GM21786 (cell line): ENCODE measurements around the gene C1QTNF1.

ENCODE experiments used
- ATAC-seq: cut with Tn5 transposase; IDR thresholded peaks from one replicate; pipeline ENCODE4 v1.9.1; 2021; ENCODE audit not compliant: unreplicated experiment

Gene C1QTNF1, protein sequence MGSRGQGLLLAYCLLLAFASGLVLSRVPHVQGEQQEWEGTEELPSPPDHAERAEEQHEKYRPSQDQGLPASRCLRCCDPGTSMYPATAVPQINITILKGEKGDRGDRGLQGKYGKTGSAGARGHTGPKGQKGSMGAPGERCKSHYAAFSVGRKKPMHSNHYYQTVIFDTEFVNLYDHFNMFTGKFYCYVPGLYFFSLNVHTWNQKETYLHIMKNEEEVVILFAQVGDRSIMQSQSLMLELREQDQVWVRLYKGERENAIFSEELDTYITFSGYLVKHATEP

DNA sequence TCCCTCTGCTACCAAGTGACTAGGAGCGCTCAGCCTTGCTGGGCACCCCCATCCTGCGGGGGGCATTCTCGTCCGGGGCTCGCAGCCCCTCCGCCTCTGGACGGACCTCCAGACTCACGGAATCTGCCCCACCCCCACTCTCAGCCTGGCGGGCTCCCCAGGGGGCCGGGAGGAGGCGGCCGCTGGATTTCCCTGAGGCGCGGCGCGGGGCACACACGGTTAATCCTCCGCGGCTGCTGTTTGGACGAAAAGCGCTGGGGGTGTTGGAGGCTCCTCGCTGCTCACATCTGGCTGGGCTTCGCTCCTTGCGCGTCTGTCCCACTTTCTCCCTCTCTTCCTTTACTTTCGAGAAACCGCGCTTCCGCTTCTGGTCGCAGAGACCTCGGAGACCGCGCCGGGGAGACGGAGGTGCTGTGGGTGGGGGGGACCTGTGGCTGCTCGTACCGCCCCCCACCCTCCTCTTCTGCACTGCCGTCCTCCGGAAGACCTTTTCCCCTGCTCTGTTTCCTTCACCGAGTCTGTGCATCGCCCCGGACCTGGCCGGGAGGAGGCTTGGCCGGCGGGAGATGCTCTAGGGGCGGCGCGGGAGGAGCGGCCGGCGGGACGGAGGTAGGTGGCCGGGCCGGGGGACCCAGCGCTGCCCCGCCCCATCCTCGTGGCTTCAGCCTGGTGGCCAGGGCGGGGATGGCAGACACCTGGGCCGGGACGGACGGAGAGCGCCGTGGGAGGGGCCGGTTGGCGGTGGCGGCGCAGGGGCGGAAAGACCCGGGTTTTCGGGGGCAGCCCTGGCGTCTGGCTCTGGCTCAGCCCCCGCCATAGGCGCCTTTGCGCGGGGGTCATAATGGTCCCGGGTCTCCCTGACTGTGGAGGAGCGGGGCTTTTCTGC lies at the start of gene C1QTNF1:
Gene C1QTNF1, plus strand, starts transcription at position 284 of the 886 bp plus-strand sequence. CDS start 19,800 bp downstream, outside the sequence.
- no peak for ATAC-seq

DNA sequence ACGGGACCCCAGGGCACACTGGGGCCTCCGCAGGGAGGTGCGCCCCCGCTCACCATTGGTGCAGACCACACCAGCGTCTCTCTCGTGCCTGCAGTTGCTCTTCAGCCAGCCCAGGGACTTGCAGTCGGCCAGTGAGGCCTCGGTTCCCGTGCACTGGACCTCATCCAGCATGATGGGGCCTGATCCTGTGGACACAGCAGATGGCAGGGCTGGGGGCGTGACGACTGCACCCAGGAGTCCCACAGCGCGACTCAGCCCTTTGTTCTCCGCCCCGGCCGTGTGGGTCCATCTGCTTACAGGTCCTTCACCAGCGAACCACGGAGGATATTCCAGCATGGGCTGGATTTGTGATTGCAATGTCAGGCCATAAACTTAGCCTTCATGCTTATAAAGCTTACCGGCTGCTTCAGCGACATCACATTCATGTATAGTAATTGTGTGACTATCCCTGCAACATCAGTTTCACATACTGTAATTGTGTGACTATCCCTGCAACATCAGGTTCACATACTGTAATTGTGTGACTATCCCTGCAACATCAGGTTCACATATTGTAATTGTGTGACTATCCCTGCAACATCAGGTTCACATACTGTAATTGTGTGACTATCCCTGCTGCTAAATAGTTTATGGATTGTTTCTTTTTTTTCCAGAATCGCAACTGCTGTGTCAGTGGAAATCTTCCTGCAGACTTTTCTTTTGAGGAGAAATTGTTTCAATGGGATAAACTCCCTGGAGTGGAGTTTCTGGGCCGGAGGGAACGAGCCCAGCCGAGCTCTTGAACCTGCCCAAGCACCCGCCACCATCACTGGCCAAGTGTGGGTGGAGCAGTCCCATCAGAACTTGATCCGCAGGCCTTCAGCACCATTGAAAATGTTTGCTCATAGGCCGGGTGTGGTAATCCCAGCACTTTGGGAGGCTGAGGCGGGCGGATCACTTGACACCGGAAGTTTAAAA lies 49.1 kb upstream of the C1QTNF1 start:
- ATAC-seq, result no peak

DNA sequence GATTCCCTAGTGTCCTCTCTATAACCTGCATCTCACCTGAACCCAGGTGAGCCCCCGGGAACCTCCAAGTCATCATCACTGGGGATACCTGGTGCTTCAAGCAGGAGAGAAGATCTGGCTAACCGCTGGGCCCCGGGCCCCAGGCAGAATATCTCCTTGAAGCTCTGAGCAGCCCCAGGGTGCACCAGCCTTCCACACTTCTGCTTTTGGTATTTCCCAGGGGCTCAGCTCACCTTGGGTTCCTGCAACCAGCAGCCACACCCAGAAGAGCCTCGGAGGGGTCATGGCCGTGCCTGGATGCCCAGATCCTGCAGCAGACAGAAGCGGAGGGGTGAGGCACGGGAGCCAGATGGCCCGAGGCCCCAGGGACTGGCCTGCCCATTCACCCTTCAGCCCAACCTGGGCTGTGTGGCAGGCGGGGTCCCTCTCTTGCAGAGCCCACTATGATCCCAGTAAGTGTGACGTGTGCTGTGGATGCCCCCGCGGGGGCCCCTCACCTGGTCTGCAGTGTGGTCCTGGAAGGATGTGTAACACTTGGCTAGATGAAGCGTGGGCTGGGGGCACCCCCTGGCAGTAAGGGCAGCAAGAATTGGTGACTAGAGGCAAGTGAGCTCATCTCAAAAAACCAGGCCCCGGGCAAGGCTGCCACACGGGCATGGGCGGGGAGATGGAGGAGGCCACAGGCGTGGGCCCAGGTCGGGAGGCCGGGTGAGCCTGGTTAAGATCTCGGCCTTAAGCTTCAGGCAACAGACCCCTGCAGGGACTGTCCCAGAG lies 46.9 kb upstream of the C1QTNF1 start:
- ATAC-seq, result no peak

DNA sequence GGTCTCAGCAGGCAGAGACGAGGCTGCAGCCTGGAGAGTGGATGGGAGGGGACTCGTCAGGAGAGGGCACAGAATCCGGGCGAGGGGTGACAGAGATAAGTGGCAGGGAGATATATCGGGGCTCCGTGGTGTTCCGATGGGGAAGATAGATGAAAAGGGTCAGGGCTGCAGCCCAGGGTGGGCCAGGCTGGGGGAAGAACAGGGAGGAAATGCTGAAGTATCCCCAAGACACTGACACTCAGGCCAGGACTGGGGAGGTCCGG lies 46.4 kb upstream of the C1QTNF1 start:
- ATAC-seq, result no peak

DNA sequence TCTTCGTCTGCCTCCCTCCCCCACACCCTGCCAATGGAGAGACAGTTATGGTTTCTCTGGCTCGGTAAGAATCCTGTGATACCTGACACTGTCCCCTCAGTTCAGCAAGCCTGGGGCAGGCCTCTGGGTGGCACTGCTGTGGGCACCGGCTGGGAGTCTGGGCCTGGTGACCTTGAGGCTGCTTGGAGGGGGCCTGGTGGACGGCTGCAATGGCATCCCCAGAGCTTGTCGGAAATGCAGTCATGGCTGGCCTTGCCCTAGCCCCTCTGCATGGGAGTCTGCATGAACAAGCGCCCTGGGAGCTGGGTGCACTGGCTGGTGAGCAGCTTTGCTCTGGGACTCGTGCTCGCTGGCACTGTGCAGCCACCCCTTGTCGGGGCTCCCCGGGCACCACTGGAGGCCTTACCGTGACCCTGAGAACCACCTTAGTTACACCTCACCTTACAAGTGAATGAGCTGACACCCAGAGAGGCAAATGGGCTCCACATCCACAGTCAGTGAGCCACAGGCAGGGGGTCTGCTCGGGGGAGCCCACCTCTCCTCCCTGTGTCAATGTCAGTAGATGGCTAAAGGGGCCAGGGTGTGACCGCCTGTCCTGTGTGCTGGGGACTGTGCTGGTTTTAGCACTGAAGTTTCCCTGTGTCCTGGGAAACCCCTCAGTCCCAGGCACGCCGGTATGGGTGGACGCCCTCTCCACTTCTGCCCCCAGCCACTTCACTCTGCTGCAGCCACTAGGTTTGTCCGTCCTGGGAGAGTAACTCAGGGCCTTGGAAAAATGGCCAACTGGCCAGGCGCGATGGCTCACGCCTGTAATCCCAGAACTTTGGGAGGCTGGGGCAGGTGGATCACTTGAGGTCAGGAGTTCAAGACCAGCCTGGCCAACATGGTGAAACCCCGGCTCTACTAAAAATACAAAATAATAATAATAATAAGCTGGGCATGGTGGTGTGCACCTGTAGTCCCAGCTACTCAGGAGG lies 45.7 kb upstream of the C1QTNF1 start:
- no peak for ATAC-seq

GRCh38 chr17:78979780-78980623 lies 44.0 kb upstream of the C1QTNF1 start, which contains the start of gene LGALS3BP:
LGALS3BP (minus strand) TSS chr17:78979923; CDS start chr17:78977191, 2,732 bp downstream.
- no peak for ATAC-seq

DNA sequence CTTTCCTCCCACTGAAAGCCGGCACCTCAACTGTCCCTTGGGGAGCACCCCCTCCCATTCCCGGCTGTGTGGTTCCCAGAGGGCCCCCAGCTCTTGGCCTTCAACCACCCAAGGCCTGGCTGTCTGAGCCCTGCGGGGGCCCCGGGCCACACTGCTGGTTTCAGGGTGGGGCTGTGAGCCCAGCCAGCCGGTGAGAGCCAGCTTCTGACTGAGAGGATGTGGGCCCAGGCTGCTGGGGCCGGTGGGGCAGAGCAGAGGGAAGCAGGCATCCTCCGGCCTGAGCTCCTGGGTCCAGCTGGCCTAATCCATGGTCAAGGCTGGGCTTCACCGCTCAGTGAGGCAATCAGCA lies 43.4 kb upstream of the C1QTNF1 start:
- no peak for ATAC-seq

GRCh38 chr17:78981010-78981888 lies 42.7 kb upstream of the C1QTNF1 start:
- no peak for ATAC-seq

GRCh38 chr17:78985395-78985794 lies 38.6 kb upstream of the C1QTNF1 start:
- no peak for ATAC-seq

DNA sequence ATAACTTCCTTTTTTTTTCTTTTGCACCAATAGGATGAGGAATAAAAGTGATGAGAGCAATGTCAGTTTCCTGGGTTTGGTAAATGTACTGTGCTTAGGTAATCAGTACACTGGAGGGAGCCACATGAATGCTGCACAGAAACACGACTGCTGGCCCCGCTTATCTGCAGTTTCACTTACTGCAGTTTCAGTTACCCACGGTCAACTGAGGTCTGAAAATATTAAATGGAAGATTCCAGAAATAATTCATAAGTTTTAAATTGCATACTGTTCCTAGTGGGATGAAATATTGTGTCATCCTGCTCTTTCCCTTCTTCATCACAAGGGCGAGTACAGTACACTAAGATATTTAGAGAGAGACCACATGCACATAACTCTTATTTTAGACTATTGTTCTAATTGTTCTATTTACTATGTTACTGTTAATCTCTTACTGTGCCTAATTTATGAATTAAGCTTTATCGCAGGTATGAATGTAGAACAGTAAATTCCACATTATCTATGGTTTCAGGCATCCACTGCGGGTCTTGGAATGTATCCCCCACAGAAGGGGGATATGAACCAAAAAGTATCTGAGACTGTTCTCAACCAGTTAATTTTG lies 37.8 kb upstream of the C1QTNF1 start:
- ATAC-seq, result no peak

DNA sequence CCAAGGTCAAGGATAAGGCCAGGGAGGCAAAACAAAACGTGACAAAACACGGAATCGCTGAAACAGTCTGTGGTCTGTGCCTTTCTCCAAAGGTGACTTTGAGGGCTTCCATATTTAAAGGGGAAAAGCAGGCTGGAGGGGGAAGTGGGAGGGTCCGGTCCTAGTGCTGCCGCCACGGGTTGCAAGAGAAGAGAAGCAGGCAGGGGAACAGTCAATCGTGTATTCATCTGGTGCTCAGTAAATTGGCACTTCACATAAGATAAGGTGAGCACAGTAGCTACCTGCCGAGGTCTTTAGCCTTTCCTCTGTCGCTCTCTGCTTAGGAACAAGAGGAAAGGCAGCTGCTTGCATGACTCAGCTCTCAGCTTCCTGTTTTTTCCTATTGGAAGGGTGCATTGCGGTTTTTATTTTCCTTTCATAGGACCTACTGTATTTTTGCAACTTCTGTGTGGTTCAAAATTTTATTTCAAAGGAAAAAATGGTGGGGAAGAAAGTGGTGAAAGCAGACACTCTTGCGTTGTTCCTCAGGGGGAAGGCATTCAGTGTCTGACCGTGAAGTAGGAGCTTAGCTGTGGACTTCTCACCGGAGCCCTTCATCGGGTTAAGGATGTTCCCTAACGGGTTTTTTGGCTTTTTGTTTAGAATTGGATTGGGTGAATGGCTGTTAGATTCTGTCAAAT lies 37.2 kb upstream of the C1QTNF1 start:
- ATAC-seq, result no peak

DNA sequence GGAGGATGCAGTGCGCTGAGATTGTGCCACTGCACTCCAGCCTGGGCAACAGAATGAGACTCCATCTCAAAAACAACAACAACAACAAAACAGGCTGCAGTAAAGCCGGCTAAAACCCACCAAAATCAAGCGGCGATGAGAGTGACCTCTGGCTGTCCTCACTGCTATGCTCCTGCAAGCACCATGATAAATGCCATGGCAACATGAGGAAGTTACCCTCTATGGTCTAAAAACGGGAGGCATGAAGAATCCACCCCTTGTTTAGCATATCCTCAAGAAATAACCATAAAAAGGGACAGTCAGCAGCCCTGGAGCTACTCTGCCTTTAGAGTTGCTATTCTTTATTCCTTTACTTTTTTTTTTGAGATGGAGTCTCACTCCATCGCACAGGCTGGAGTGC lies 35.8 kb upstream of the C1QTNF1 start:
- no peak for ATAC-seq

- no peak for ATAC-seq
Observed at GRCh38 chr17:78990349-78991016, 33.5 kb upstream of the C1QTNF1 start.

GRCh38 chr17:78991017-78991738 lies 32.8 kb upstream of the C1QTNF1 start:
- ATAC-seq, result no peak

- no peak for ATAC-seq
Observed at GRCh38 chr17:78991906-78992532, 31.9 kb upstream of the C1QTNF1 start.
